ENCODE measurements around the gene CATSPER1.
A peak's percentile ranks its signal among the peaks of the same experiment; 100 is the strongest.

The CATSPER1 gene

DNA sequence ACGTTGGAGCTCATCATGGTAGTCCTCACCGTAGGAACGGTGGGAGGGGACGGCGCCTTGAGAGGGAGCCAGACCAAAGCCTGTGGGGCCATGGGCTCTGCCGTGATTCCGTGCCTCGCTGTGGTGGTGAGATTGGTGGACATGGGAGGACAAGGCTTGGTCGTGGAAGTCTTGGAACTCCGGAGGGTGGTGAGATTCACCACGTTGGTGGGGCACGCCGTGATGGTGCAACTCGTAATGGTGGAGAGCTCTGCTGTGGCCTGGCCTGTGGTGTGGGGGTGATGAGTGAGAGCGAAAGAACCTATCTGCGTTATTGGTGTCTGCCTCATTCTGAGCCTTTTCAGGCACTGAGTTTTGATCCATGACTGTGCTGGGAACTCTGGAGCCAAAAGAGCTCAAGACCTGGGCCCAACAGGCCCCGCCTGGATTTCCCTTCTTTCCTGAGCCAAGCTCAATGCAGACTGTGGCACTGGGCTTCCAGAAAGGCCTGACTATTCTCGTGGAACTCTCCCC is at the start of gene CATSPER1:
Gene CATSPER1 (minus strand): TSS at position 463 of the 513 bp plus-strand sequence. CDS start 100 bp downstream, at position 363.
- no peak for DNase-seq (ENCODE audit: low read depth, low spot score)
- Histone ChIP-seq H3K4me3 (ENCODE audit: low read length) (no peak within 1 kb of the TSS), H3K4me1 (ENCODE audit: control insufficient read depth, insufficient read depth, low read length) (no peaks in the 10 kb centered on the region; the same call in 1 of the 2 replicates), H3K36me3 (ENCODE audit: control insufficient read depth, insufficient read depth, low read length) (no peaks in the 10 kb centered on the region), H3K9me3 (ENCODE audit: control insufficient read depth, insufficient read depth, low read length) (no peaks in the 10 kb centered on the region), H3K27me3 (ENCODE audit: control insufficient read depth, insufficient read depth, low read length) (0 out of 2 replicates have a peak, but pooled peaks cover 2% of the 10 kb centered on the region), H3K27ac (ENCODE audit: low read length) (no peak within 1 kb of the TSS)
- WGBS (ENCODE audit: insufficient coverage, insufficient read length): no CpG with 5 or more reads among the region's 18 CpGs

- DNase-seq (ENCODE audit: low read depth, low spot score): no peak
- no CpG with 5 or more reads among the region's 4 CpGs for WGBS (ENCODE audit: insufficient coverage, insufficient read length)
- Histone ChIP-seq H3K27me3 (ENCODE audit: control insufficient read depth, insufficient read depth, low read length) (no peaks in the 10 kb centered on the region), H3K27ac (ENCODE audit: low read length) (no peak overlapping the region), H3K4me3 (ENCODE audit: low read length) (no peak overlapping the region), H3K36me3 (ENCODE audit: control insufficient read depth, insufficient read depth, low read length) (no peaks in the 10 kb centered on the region), H3K9me3 (ENCODE audit: control insufficient read depth, insufficient read depth, low read length) (no peaks in the 10 kb centered on the region), H3K4me1 (ENCODE audit: control insufficient read depth, insufficient read depth, low read length) (no peaks in the 10 kb centered on the region)
Measured at GRCh38 chr11:66075273-66075672, 49.0 kb upstream of the CATSPER1 start.

DNA sequence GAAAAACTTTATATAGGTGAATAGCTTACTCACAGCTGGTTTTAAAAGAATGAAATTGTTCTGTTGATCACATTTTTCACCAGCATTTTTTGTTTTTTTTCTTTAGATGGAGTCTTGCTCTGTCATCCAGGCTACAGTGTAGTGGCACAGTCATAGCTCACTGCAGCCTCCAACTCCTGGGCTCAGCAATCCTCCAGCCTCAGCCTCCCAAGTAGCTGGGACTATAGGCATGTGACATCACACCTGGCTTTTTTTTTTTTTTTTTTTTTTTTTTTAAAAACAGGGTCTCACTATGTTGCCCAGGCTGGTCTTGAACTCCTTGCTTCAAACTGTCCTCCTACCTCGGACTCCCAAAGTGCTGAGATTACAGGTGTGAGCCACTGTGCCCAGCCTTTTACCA is 47.4 kb upstream of the CATSPER1 start:
- H3K27ac ChIP-seq (ENCODE audit: low read length): no peak overlapping the region
- no peaks in the 10 kb centered on the region for H3K9me3 ChIP-seq (ENCODE audit: control insufficient read depth, insufficient read depth, low read length)
- WGBS (ENCODE audit: insufficient coverage, insufficient read length): no CpG with 5 or more reads among the region's 1 CpG
- H3K4me3 ChIP-seq (ENCODE audit: low read length): no peak overlapping the region
- H3K36me3 ChIP-seq (ENCODE audit: control insufficient read depth, insufficient read depth, low read length): peaks cover 4% of the 10 kb centered on the region; the same call in 1 of the 2 replicates
- no peaks in the 10 kb centered on the region for H3K4me1 ChIP-seq (ENCODE audit: control insufficient read depth, insufficient read depth, low read length)
- no peaks in the 10 kb centered on the region for H3K27me3 ChIP-seq (ENCODE audit: control insufficient read depth, insufficient read depth, low read length)
- DNase-seq (ENCODE audit: low read depth, low spot score): no peak

GRCh38 chr11:66072518-66072917 is 46.2 kb upstream of the CATSPER1 start:
- WGBS (ENCODE audit: insufficient coverage, insufficient read length): no CpG with 5 or more reads among the region's 8 CpGs
- Histone ChIP-seq H3K4me3 (ENCODE audit: low read length) (no peak overlapping the region), H3K36me3 (ENCODE audit: control insufficient read depth, insufficient read depth, low read length) (peaks cover 7% of the 10 kb centered on the region; the same call in 1 of the 2 replicates), H3K4me1 (ENCODE audit: control insufficient read depth, insufficient read depth, low read length) (no peaks in the 10 kb centered on the region), H3K27ac (ENCODE audit: low read length) (no peak overlapping the region), H3K9me3 (ENCODE audit: control insufficient read depth, insufficient read depth, low read length) (no peaks in the 10 kb centered on the region), H3K27me3 (ENCODE audit: control insufficient read depth, insufficient read depth, low read length) (no peaks in the 10 kb centered on the region)
- DNase-seq (ENCODE audit: low read depth, low spot score): no peak

DNA sequence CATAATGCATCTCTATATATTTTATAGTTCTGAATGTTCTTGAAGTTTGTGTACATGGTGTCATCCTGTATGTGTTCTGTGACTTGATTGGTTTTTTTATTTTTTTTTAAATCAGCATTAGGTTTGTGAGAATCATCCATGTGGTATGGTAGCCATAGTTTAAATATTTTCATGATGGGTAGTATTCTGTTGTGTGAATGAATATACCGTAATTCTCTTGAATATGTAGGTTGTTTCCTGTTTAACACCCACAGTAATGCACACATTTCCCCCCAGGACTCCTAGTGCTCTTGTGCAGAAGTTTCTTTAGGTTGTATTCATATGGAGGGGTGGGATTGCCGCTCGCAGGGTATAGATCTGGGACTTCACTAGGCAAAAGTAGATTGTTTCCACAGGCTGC is 45.8 kb upstream of the CATSPER1 start:
- Histone ChIP-seq H3K27me3 (ENCODE audit: control insufficient read depth, insufficient read depth, low read length) (no peaks in the 10 kb centered on the region), H3K4me1 (ENCODE audit: control insufficient read depth, insufficient read depth, low read length) (no peaks in the 10 kb centered on the region), H3K4me3 (ENCODE audit: low read length) (no peak overlapping the region), H3K9me3 (ENCODE audit: control insufficient read depth, insufficient read depth, low read length) (no peaks in the 10 kb centered on the region), H3K36me3 (ENCODE audit: control insufficient read depth, insufficient read depth, low read length) (peaks cover 7% of the 10 kb centered on the region; the same call in 1 of the 2 replicates), H3K27ac (ENCODE audit: low read length) (no peak overlapping the region)
- WGBS (ENCODE audit: insufficient coverage, insufficient read length): no CpG with 5 or more reads among the region's 3 CpGs
- no peak for DNase-seq (ENCODE audit: low read depth, low spot score)

DNA sequence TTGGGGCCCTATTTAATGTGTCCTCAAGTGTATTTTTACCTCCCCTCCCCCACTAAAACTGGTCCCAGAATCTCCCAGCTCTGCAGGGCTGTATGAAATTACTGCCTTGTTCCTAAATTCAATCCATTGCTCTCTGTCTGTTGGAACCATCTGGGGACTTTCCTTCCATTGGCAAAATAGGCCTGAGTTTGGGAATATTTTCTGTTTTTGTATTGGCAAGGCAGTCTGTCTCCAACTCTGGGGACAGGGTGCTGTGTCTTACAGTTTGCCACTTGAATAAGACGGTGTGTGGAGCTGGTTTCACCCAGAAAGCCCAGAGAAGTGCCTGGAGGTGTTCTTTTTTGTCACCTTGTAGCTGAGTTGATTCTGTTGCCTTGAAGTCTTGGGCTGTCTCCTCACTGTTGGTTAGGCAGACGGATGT is 45.1 kb upstream of the CATSPER1 start:
- H3K9me3 ChIP-seq (ENCODE audit: control insufficient read depth, insufficient read depth, low read length): no peaks in the 10 kb centered on the region
- DNase-seq (ENCODE audit: low read depth, low spot score): no peak
- H3K4me3 ChIP-seq (ENCODE audit: low read length): peak overlapping the region; percentile 81; the same call in 1 of the 2 replicates
- H3K36me3 ChIP-seq (ENCODE audit: control insufficient read depth, insufficient read depth, low read length): peaks cover 12% of the 10 kb centered on the region; the same call in 1 of the 2 replicates
- H3K27me3 ChIP-seq (ENCODE audit: control insufficient read depth, insufficient read depth, low read length): no peaks in the 10 kb centered on the region
- no CpG with 5 or more reads among the region's 2 CpGs for WGBS (ENCODE audit: insufficient coverage, insufficient read length)
- H3K27ac ChIP-seq (ENCODE audit: low read length): no peak overlapping the region
- H3K4me1 ChIP-seq (ENCODE audit: control insufficient read depth, insufficient read depth, low read length): no peaks in the 10 kb centered on the region

DNA sequence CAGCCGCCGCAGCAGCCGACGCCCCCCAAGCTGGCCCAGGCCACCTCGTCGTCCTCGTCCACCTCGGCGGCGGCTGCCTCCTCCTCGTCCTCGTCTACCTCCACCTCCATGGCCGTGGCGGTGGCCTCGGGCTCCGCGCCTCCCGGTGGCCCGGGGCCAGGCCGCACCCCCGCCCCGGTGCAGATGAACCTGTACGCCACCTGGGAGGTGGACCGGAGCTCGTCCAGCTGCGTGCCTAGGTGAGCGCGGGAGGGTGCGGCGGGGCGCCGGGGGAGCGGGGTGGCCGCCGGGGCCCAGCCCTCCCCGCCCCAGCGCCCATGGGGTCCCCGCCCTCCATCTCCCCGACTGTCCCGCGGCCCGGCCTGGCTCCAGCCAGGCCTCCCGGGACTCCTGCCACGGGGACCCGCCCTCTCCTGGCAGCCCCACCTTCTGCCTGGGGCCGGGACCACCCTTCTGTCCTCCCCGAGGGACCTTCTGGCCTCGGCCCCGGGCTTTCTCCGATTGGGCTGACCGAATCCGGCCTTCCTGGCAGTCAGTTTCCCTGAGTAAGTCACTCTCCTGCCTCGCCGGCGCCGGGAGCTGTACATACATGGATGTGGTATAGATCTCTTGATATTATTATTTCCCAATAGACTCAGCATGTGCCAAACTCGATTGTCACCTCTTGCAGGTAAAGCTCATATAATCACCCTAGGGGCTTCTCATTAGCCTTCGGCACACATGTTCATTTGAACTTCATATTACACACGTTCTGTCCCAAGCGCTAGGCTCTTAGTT is 44.5 kb upstream of the CATSPER1 start:
- H3K4me3 ChIP-seq (ENCODE audit: low read length): peak overlapping the region; percentile 81
- DNase-seq (ENCODE audit: low read depth, low spot score): no peak
- no peaks in the 10 kb centered on the region for H3K4me1 ChIP-seq (ENCODE audit: control insufficient read depth, insufficient read depth, low read length)
- no peaks in the 10 kb centered on the region for H3K9me3 ChIP-seq (ENCODE audit: control insufficient read depth, insufficient read depth, low read length)
- H3K36me3 ChIP-seq (ENCODE audit: control insufficient read depth, insufficient read depth, low read length): peaks cover 15% of the 10 kb centered on the region; the same call in 1 of the 2 replicates
- no CpG with 5 or more reads among the region's 60 CpGs for WGBS (ENCODE audit: insufficient coverage, insufficient read length)
- no peak overlapping the region for H3K27ac ChIP-seq (ENCODE audit: low read length)
- no peaks in the 10 kb centered on the region for H3K27me3 ChIP-seq (ENCODE audit: control insufficient read depth, insufficient read depth, low read length)

DNA sequence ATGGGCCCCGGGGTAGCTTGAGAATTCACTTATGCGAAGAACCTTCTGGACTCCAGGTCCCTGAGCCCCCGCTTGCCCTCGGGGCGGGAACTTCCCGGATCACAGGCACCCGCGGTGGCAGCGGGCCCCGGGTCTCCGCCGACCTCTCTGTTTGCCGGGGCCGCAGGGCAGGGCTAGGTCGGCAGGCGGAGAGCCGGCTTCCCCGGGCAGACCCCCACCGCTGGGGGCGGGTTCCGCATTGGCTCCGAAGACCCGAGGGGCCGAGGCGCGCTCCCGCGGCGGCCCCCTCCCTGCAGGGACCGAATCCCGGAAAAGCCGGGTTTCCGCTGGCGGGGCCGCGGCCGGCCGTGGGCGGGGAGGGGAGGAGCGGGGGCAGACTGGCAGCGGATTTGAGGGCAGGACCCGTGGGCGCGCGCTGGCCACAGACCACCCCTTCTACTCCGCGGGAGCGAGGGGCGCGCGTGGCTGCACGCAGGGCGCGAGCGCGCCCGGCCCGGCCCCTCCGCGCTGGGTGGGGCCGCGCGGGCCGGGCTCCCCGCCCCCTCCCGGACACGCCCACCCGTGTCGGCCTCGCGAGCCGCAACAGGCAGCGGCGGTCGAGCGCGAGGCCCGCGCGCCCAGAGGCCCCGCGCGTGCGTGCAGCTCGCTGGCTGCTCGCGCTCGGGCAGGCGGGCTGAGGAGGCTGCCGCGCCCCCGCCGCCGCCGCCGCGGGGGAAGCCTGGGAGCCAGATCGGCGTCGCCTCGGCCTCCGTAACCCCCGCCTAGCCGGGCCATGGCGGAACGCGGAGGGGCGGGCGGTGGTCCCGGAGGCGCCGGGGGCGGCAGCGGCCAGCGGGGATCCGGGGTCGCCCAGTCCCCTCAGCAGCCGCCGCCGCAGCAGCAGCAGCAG is 43.7 kb upstream of the CATSPER1 start, which contains the start of gene PACS1:
Gene PACS1 (plus strand): TSS at position 558 of the 889 bp plus-strand sequence. CDS start 215 bp downstream, at position 773.
- no peaks in the 10 kb centered on the region for H3K4me1 ChIP-seq (ENCODE audit: control insufficient read depth, insufficient read depth, low read length)
- no peaks in the 10 kb centered on the region for H3K9me3 ChIP-seq (ENCODE audit: control insufficient read depth, insufficient read depth, low read length)
- no peak within 1 kb of the TSS for H3K27ac ChIP-seq (ENCODE audit: low read length)
- peaks cover 15% of the 10 kb centered on the region; the same call in 1 of the 2 replicates for H3K36me3 ChIP-seq (ENCODE audit: control insufficient read depth, insufficient read depth, low read length)
- no peaks in the 10 kb centered on the region for H3K27me3 ChIP-seq (ENCODE audit: control insufficient read depth, insufficient read depth, low read length)
- DNase-seq (ENCODE audit: low read depth, low spot score): no peak
- no CpG with 5 or more reads among the region's 120 CpGs for WGBS (ENCODE audit: insufficient coverage, insufficient read length)
- peak within 1 kb of the TSS; percentile 81 for H3K4me3 ChIP-seq (ENCODE audit: low read length)

DNA sequence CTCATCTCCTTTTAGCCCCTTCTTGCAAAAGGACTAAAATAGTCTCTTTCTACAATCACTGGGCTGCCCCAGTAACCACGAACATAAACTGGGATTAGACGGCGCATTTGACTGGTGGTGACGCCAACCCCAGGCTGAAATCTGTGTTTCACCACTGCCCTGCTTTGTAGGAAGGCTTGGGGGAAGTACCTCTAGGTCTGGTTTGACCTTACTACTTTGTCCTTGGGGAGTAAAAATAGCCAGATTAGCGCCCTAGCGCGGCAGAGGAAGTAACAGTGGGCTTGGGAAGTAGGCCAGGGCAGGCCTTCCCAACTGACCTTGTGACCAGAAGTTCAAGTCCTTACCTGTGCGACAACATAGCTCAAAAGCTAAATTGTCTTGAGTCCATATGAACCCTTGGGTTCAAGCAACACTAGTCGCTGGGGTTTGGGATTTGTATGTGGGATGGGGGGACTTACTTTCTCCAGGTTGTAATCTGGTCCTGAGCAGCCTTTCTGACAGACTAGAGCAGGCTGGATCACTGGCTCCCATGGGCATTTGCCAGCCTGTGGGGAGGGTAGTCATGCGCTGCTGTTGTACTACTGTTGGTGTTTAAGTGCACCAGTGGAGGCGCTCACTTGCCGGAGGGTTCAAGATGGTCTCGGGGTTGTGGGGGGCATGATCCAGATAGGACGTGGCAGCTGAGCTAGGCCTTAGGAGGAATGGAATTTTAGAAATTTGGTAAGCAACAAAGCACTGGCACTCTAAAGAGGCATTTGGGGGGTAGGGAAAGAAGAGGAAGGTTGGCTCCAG is 42.8 kb upstream of the CATSPER1 start:
- peaks cover 15% of the 10 kb centered on the region; the same call in 1 of the 2 replicates for H3K36me3 ChIP-seq (ENCODE audit: control insufficient read depth, insufficient read depth, low read length)
- no peak overlapping the region; the same call in 1 of the 2 replicates for H3K4me3 ChIP-seq (ENCODE audit: low read length)
- H3K4me1 ChIP-seq (ENCODE audit: control insufficient read depth, insufficient read depth, low read length): no peaks in the 10 kb centered on the region
- H3K27me3 ChIP-seq (ENCODE audit: control insufficient read depth, insufficient read depth, low read length): no peaks in the 10 kb centered on the region
- DNase-seq (ENCODE audit: low read depth, low spot score): no peak
- WGBS (ENCODE audit: insufficient coverage, insufficient read length): no CpG with 5 or more reads among the region's 14 CpGs
- H3K27ac ChIP-seq (ENCODE audit: low read length): no peak overlapping the region
- H3K9me3 ChIP-seq (ENCODE audit: control insufficient read depth, insufficient read depth, low read length): no peaks in the 10 kb centered on the region

All from iPS DF 6.9 (cell line).